Smooth muscle cell (in vitro differentiated cells): Measurements from ENCODE around the gene CLDN3. TPM values are rescaled to one million over a fixed set of nuclear protein-coding genes. Genes with fewer than 3 reads are reported as not detected.

Experiments used
- DNase-seq: peaks from one replicate; lab custom pipeline; 2025; ENCODE audit not compliant: unreplicated experiment; lab: John Stamatoyannopoulos, UW
- H2AFZ ChIP-seq: fragments of 200-600 bp; sonication (generic); 2 replicates; pipeline ENCODE4 v1.6.0; 2016; ENCODE audit warnings: antibody characterized with exemption, low read depth, mild to moderate bottlenecking
- H3F3A ChIP-seq: fragments of 200-600 bp; sonication (generic); 2 replicates; pipeline ENCODE4 v1.6.0; 2017; ENCODE audit warnings: antibody characterized with exemption, low read depth
- H3K27ac ChIP-seq: fragments of 200-600 bp; sonication (generic); 2 replicates; pipeline ENCODE4 v1.5.1; 2016; ENCODE audit warnings: low read depth, mild to moderate bottlenecking
- H3K27me3 ChIP-seq: fragments of 200-600 bp; sonication (generic); 2 replicates; pipeline ENCODE4 v1.6.1; 2016; ENCODE audit warnings: low read depth, mild to moderate bottlenecking
- H3K36me3 ChIP-seq: fragments of 200-600 bp; sonication (generic); 2 replicates; pipeline ENCODE4 v1.5.1; 2016; ENCODE audit warnings: low read depth
- H3K4me1 ChIP-seq: fragments of 200-600 bp; sonication (generic); 2 replicates; pipeline ENCODE4 v1.5.1; 2016; ENCODE audit warnings: low read depth
- H3K4me2 ChIP-seq: fragments of 200-600 bp; sonication (generic); 2 replicates; pipeline ENCODE4 v1.6.0; 2016; ENCODE audit warnings: mild to moderate bottlenecking
- H3K4me3 ChIP-seq: fragments of 200-600 bp; sonication (generic); 2 replicates; pipeline ENCODE4 v1.5.1; 2016; ENCODE audit warnings: mild to moderate bottlenecking
- H3K79me2 ChIP-seq: fragments of 200-600 bp; sonication (generic); 2 replicates; pipeline ENCODE4 v1.6.0; 2016; ENCODE audit warnings: low read depth, mild to moderate bottlenecking
- H3K9ac ChIP-seq: fragments of 200-600 bp; sonication (generic); 2 replicates; pipeline ENCODE4 v1.6.0; 2016; ENCODE audit warnings: low read depth
- H3K9me3 ChIP-seq: fragments of 200-600 bp; sonication (generic); replicated peaks from 2 replicates; pipeline ENCODE4 v1.5.1; 2016; ENCODE audit warnings: low read depth
- H4K20me1 ChIP-seq: fragments of 200-600 bp; sonication (generic); 2 replicates; pipeline ENCODE4 v1.6.0; 2016; ENCODE audit warnings: low read depth
- CTCF ChIP-seq: fragments of 200-600 bp; sonication (generic); IDR thresholded peaks from 2 replicates; pipeline ENCODE4 v1.5.1; 2017; ENCODE audit warnings: borderline replicate concordance, mild to moderate bottlenecking, antibody characterized with exemption; ENCODE audit not compliant: insufficient read depth, poor library complexity, severe bottlenecking
- WGBS: methylation state at CpG from one replicate; pipeline ENCODE4 v1.1.7; 2016; ENCODE audit warnings: low lambda C conversion rate; 5-methylcytosine and 5-hydroxymethylcytosine counted together
- polyA plus RNA-seq: library from polyadenylated mRNA; unstranded; fragments of >200 nt; fragmentation: Nextera tagmentation; extraction: Ambion mirVana; gene quantifications from 2 replicates; pipeline ENCODE4 v1.2.1, GENCODE V29; 2016
- total RNA-seq: library from RNA; depleted of rRNA; stranded (reverse); fragments of >200 nt; gene quantifications from 2 replicates; pipeline ENCODE4 v1.2.3, GENCODE V29; 2014

Gene CLDN3
- total and polyA plus RNA-seq, 2 experiments from 2014 or later, result 0.16 TPM; not detected in 1

- no peaks in the 10 kb centered on the region for H3K36me3 ChIP-seq
- 74% methylated on average over 16 of the region's 17 CpGs for WGBS
- peak overlapping the region; percentile 42 for H3K4me3 ChIP-seq
- H3K27ac ChIP-seq, result no peak overlapping the region
- no peak overlapping the region for H2AFZ ChIP-seq
- peaks cover 48% of the 10 kb centered on the region for H3K27me3 ChIP-seq
- H4K20me1 ChIP-seq, result no peaks in the 10 kb centered on the region
- H3F3A ChIP-seq, result no peaks in the 10 kb centered on the region
- no peaks in the 10 kb centered on the region for H3K9me3 ChIP-seq
- no peak overlapping the region for H3K9ac ChIP-seq
- no peaks in the 10 kb centered on the region for H3K4me1 ChIP-seq
- no peaks in the 10 kb centered on the region for H3K79me2 ChIP-seq
- no peak for DNase-seq
- TF ChIP-seq CTCF, result no peak
- peak overlapping the region; percentile 74 for H3K4me2 ChIP-seq
Measured at GRCh38 chr7:73770860-73771670, 995 bp upstream of the CLDN3 start.

GRCh38 chr7:73769481-73770001 lies 529 bp downstream of the CLDN3 start:
- no peaks in the 10 kb centered on the region for H3K79me2 ChIP-seq
- no peaks in the 10 kb centered on the region for H4K20me1 ChIP-seq
- TF ChIP-seq CTCF, result no peak
- peaks cover 48% of the 10 kb centered on the region for H3K27me3 ChIP-seq
- H3K9me3 ChIP-seq, result no peaks in the 10 kb centered on the region
- H2AFZ ChIP-seq, result no peak overlapping the region
- H3K36me3 ChIP-seq, result no peaks in the 10 kb centered on the region
- no peaks in the 10 kb centered on the region for H3K4me1 ChIP-seq
- no peaks in the 10 kb centered on the region for H3F3A ChIP-seq
- 76% methylated on average over 45 of the region's 49 CpGs for WGBS
- H3K4me3 ChIP-seq, result peak overlapping the region; percentile 42
- DNase-seq, result no peak
- H3K9ac ChIP-seq, result no peak overlapping the region
- H3K27ac ChIP-seq, result no peak overlapping the region
- peak overlapping the region; percentile 74 for H3K4me2 ChIP-seq

GRCh38 chr7:73768641-73769480 lies 1.2 kb downstream of the CLDN3 start:
- 93% methylated on average over 53 of the region's 53 CpGs for WGBS
- Histone ChIP-seq H3F3A (no peaks in the 10 kb centered on the region), H3K9me3 (no peaks in the 10 kb centered on the region), H3K36me3 (no peaks in the 10 kb centered on the region), H3K4me2 (no peak overlapping the region), H2AFZ (no peak overlapping the region), H3K4me1 (no peaks in the 10 kb centered on the region), H3K9ac (no peak overlapping the region), H3K4me3 (no peak overlapping the region), H4K20me1 (no peaks in the 10 kb centered on the region), H3K27ac (no peak overlapping the region), H3K79me2 (no peaks in the 10 kb centered on the region), H3K27me3 (peaks cover 48% of the 10 kb centered on the region)
- no peak for DNase-seq
- TF ChIP-seq CTCF, result no peak
